ENCODE measurements around the gene TTC3. TPM values are rescaled to one million over a fixed set of nuclear protein-coding genes. Genes with fewer than 3 reads are reported as not detected.
"Not testable (repeated sequence)": the region's sequence is repeated elsewhere in the genome, so short reads cannot be mapped to it uniquely, and the experiment has no call there.

TTC3 gene
- total RNA-seq, 2 donors from 2014 or later: 63.6 to 111 TPM

DNA sequence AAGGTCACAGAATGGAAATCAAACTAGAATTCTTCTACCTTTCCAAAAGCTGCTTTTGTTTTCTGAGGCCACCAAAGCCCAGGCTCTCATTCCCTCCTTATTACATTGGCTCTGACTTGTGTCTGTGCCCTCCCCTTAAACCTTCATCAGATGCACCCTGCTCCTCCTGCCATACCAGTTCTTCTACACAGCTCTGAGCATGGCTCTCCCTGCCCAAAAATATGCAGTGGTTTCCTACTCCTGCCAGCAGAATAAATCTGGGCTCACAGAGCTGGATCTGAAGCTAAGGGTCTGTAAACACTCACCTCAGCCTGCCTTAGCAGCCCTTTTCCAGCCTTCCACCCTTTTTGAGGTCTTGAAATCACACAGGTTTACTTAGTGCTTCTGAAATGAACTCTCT is 55.0 kb downstream of the TTC3 start:
- Histone ChIP-seq H3K4me1 (no peaks in the 10 kb centered on the region), H3K4me3 (no peak overlapping the region), H3K27me3 (no peaks in the 10 kb centered on the region), H3K9me3 (no peaks in the 10 kb centered on the region), H3K36me3 (peaks cover 46% of the 10 kb centered on the region), H3K27ac (no peak overlapping the region)
- no peak for DNase-seq (ENCODE audit: low spot score)
- TF ChIP-seq, protein P1, sequence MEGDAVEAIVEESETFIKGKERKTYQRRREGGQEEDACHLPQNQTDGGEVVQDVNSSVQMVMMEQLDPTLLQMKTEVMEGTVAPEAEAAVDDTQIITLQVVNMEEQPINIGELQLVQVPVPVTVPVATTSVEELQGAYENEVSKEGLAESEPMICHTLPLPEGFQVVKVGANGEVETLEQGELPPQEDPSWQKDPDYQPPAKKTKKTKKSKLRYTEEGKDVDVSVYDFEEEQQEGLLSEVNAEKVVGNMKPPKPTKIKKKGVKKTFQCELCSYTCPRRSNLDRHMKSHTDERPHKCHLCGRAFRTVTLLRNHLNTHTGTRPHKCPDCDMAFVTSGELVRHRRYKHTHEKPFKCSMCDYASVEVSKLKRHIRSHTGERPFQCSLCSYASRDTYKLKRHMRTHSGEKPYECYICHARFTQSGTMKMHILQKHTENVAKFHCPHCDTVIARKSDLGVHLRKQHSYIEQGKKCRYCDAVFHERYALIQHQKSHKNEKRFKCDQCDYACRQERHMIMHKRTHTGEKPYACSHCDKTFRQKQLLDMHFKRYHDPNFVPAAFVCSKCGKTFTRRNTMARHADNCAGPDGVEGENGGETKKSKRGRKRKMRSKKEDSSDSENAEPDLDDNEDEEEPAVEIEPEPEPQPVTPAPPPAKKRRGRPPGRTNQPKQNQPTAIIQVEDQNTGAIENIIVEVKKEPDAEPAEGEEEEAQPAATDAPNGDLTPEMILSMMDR (IDR thresholded peaks at IDR 0.05): no peak

GRCh38 chr21:37130971-37131370 is 57.9 kb downstream of the TTC3 start:
- TF ChIP-seq, protein P1 (IDR thresholded peaks at IDR 0.05): no peak
- H3K4me1 ChIP-seq: no peaks in the 10 kb centered on the region
- peaks cover 61% of the 10 kb centered on the region for H3K36me3 ChIP-seq

DNA sequence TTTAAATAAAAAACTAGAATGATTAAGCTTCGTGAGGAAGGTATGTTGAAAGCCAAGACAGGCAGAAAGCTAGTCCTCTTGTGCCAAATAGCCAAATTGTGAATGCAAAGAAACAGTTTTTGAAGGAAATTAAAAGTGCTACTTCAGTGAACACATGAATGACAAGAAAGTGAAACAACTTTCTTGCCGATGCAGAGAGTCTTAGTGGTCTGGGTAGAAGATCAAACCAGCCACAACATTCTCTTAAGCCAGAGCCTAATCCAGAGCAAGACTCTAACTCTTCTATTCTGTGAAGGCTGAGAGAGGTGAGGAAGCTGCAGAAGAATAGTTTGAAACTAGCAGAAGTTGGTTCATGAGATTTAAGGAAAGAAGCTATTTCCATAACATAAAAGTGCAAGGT is 63.2 kb downstream of the TTC3 start:
- DNase-seq (ENCODE audit: low spot score): no peak
- Histone ChIP-seq H3K27me3 (no peaks in the 10 kb centered on the region), H3K36me3 (peaks cover 75% of the 10 kb centered on the region), H3K4me3 (no peak overlapping the region), H3K27ac (no peak overlapping the region), H3K4me1 (no peaks in the 10 kb centered on the region), H3K9me3 (no peaks in the 10 kb centered on the region)
- TF ChIP-seq, protein P1 (IDR thresholded peaks at IDR 0.05): no peak

More at GRCh38 chr21:37130971-37131370, 57.9 kb downstream of the TTC3 start:
- Histone ChIP-seq H3K9me3 (no peaks in the 10 kb centered on the region), H3K27ac (no peak overlapping the region), H3K4me3 (no peak overlapping the region), H3K27me3 (no peaks in the 10 kb centered on the region)
- DNase-seq (ENCODE audit: low spot score): no peak

DNA sequence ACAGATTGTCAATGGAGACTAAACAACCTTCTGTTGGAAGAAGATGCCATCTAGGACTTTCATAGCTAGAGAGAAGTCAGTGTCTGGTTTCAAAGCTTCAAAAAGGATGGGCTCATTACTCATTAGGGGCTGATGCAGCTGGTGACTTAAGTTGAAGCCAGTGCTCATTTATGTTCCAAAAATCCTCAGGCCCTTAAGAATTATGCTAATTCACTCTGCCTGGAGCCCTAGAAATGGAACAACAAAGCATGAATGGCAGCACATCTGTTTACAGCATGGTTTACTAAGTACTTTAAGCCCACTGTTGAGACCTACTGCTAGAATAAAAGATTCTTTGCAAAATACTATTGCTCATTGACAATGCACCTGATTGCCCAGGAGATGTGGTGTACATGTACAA is 63.7 kb downstream of the TTC3 start:
- no peaks in the 10 kb centered on the region for H3K27me3 ChIP-seq
- H3K4me1 ChIP-seq: no peaks in the 10 kb centered on the region
- H3K4me3 ChIP-seq: no peak overlapping the region
- H3K9me3 ChIP-seq: no peaks in the 10 kb centered on the region
- peaks cover 79% of the 10 kb centered on the region for H3K36me3 ChIP-seq
- no peak overlapping the region for H3K27ac ChIP-seq
- no peak for DNase-seq (ENCODE audit: low spot score)
- TF ChIP-seq, protein P1 (IDR thresholded peaks at IDR 0.05): no peak

GRCh38 chr21:37139154-37139553 is 66.1 kb downstream of the TTC3 start:
- Histone ChIP-seq H3K27ac (no peak overlapping the region), H3K27me3 (no peaks in the 10 kb centered on the region), H3K36me3 (peaks cover 62% of the 10 kb centered on the region), H3K4me3 (no peak overlapping the region), H3K9me3 (no peaks in the 10 kb centered on the region), H3K4me1 (no peaks in the 10 kb centered on the region)
- TF ChIP-seq, protein P1 (IDR thresholded peaks at IDR 0.05): no peak
- DNase-seq (ENCODE audit: low spot score): no peak

DNA sequence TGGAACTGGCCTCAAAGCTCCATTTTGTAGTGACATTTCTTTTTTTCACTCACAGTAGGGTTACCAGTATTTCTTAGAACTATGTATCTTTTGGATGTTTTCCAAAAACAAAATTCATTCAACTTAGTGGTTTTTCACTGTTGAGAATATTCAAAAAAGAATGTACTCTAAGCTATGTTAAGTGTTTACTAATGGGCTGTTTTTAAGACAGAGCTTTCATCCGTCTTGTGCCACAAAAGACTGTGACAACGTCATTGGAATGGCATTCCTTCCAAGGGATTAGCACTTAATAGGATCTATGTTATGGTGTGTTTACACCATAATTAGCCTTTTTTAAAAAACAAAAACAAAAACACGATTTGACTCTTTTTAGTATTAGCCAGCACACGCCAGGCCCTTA is 66.8 kb downstream of the TTC3 start:
- DNase-seq (ENCODE audit: low spot score): no peak
- peaks cover 62% of the 10 kb centered on the region for H3K36me3 ChIP-seq
- H3K27ac ChIP-seq: no peak overlapping the region
- no peak overlapping the region for H3K4me3 ChIP-seq
- TF ChIP-seq, protein P1 (IDR thresholded peaks at IDR 0.05): no peak
- H3K27me3 ChIP-seq: no peaks in the 10 kb centered on the region
- no peaks in the 10 kb centered on the region for H3K9me3 ChIP-seq
- no peaks in the 10 kb centered on the region for H3K4me1 ChIP-seq

GRCh38 chr21:37143392-37143791 is 70.3 kb downstream of the TTC3 start:
- not testable (repeated sequence) for H3K27me3 ChIP-seq; H3K9me3 ChIP-seq; DNase-seq (ENCODE audit: low spot score); H3K27ac ChIP-seq; H3K4me3 ChIP-seq; H3K4me1 ChIP-seq
- H3K36me3 ChIP-seq: peaks cover 50% of the 10 kb centered on the region
